GM21515 (cell line): ENCODE results near the gene WARS2.
"Not testable (repeated sequence)": the region's sequence is repeated elsewhere in the genome, so short reads cannot be mapped to it uniquely, and the experiment has no call there.

Experiments used
- ATAC-seq: cut with Tn5 transposase; IDR thresholded peaks from one replicate; pipeline ENCODE4 v1.9.1; 2021; ENCODE audit not compliant: unreplicated experiment

The WARS2 gene

DNA sequence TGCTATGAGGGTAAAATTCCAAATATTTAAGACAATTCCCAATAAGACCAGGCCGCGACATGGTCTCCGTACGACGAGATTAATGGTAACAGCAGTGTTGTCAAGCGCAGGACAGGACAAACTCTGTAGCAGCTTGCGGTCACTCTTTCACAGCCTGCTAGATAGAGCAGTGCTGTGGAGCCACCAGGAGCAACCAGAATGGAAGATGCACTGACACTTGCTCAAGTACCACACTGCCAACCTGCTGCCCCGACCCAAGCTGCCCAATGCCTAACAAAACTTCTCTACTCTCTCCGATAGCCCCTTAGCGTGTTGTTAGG is 636 bp downstream of the WARS2 start:
- peak; percentile 39 for ATAC-seq

- peak; percentile 23 for ATAC-seq
Measured at GRCh38 chr1:119139403-119139802, 1.1 kb downstream of the WARS2 start.

DNA sequence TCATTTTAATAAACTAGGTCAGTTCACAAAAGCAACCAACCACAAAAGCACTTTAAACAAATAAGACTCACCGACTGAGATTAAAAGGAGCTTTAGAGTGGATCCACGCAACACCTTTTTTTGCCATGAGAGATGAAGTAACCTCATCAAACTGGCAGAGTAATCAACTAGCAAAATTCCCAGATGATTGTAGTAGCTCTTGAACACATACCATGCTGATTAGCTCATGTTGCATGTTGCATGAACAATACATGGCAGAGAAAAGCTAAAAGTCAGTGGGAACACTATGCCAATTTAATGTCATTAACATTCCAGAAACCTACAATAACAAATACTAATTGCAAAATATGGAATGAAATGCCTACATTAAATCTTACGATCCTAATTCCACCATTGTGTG is 4.1 kb downstream of the WARS2 start:
- ATAC-seq: no peak

DNA sequence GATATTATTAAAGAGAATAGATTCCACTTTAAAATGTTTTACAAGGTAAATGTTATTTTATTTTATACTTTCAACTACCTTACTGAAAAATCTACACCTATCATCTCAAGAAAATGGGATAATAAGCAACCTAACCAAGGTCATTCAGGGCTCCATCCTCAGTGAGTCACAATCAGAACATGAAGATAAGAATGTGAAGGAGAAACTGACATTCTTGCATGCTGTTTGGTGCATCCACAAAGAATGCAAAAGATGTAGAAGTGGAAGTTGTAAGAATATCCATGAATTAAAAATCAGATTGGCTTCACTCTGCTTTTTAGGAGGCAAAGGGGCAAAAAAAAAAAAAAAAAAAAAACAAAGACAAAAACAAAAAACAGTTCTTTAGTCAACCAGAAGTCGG is 6.5 kb downstream of the WARS2 start:
- ATAC-seq: no peak

DNA sequence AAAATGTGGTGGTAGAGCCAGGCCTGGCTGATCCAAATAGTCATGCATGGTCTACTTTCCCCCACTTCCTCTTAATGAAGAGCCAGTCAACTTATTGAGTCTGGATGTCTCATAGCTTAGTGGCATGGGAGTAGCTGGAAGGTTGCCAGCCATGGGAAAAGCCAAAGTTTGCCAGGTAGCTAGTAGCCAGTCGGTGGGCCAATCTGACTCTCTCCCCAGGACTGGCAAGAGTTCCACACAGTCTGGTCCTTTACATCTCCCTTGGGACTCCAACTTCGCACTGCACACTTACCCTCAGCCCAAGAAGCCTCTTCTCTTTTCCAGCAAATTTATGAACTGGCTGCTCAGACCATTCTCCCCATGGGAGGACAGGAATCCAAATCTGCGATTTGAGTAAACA is 8.3 kb downstream of the WARS2 start:
- ATAC-seq: no peak

GRCh38 chr1:119125874-119126273 is 14.6 kb downstream of the WARS2 start:
- no peak for ATAC-seq

- ATAC-seq: no peak
Measured at GRCh38 chr1:119124764-119125163, 15.7 kb downstream of the WARS2 start.

DNA sequence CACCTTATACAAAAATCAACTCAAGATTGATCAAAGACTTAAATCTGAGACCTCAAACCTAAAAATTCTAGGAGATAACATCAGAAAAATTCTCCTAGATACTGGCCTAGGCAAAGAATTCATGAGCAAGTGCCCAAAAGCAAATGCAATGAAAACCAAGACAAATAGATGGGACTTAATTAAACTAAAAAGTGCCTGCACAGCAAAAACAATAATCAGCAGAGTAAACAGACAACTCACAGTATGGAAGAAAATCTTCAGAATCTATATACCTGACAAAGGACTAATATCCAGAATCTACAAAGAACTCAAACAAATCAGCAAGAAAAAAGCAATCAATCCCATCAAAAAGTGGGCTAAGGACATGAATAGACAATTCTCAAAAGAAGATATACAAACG is 18.6 kb downstream of the WARS2 start:
- not testable (repeated sequence) for ATAC-seq

DNA sequence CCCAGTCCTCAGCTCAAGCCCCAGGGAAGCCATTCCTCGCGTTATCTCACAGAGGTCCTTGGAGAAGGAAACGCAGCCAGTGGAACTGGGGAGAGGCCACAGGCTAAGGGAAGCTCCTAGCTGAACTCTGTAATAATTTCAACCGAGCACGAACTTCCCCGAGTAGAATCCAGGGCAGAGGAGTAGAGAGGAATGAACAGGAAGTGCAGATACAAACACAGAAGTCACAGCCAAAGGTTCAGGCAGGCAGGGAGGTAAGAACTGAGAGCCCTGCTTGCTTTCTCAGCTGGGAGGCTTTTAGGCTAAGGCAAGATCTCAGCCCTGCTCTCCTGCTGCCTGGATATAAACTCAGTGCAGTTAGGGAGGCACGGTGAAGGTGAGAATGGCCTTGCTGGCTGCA is 23.7 kb downstream of the WARS2 start:
- no peak for ATAC-seq

GRCh38 chr1:119115736-119116135 is 24.7 kb downstream of the WARS2 start:
- ATAC-seq: no peak

GRCh38 chr1:119115311-119115710 is 25.1 kb downstream of the WARS2 start:
- no peak for ATAC-seq

DNA sequence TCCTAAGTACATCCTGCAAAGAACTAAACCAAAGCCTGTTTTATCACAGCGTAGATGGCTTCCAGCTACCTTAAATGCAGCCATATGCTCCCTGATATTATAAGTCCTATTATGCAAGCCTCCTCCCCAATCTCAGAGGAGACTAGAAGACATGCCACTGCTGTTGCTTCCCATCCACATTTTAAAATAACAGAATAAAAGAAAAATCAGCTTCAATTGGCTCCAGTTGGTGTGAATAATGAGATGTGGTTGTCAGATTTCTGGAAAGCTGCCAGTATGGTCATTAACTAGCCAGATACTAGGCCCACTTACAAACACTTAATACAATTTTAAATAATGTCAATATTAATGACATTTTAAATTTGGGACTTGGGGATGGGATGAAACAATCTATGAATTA is 25.7 kb downstream of the WARS2 start:
- ATAC-seq: no peak

GRCh38 chr1:119112791-119113190 is 27.7 kb downstream of the WARS2 start:
- ATAC-seq: no peak

DNA sequence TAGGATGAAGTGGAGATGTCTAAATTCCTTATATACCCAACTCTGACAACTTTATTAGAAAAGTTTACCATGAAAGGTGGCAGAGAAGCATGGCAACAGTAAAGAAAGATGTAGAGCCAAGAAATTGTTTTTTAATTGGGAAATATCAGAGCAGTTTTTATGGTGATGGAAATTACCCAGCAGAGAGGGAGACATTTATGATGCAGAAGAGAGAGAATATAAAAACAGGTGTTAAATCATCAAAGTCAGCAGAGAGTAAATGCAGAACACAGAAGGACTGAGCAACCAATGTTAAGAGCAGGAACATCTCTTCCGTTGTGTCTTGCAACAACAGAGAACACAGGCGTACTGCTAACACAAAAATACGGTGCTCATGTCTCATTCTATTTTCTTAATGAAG is 28.2 kb downstream of the WARS2 start:
- ATAC-seq: no peak

DNA sequence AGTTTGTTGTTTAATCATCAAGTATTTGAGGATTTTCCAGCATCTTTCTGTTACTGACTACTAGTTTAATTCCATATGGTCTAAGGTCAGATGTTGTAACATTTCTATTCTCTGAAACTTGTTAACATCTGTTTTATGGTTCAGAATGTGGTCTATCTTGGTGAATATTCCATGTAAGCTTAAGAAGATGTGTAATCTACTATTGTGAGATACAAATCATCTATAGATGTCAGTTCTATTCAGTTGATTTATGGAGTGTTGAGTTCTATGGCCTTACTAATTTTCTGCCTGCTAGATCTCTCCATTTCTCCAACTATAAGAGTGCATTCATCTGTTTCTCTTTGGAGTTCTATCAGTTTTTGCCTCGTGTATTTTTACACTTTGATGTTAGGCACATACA is 31.5 kb downstream of the WARS2 start:
- no peak for ATAC-seq

- ATAC-seq: no peak
Measured at GRCh38 chr1:119103764-119104163, 36.7 kb downstream of the WARS2 start.

DNA sequence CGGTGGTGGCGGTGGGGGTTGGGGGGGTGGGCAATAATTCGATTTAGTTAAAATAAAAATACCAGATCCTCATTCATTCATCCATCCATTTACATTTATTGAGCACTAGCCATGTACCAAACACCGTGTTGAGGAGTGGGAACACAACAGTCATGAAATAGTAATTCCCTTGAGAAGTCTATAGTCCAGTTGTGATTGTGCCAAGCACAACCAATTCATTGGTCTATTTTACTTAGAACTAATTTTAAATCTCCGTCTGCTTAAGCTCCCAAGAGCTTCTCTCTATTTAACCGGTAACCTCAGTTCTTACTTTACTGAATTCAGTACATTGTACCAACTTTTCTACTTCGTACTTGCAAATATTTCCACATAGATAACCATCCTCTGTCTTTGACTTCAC is 38.4 kb downstream of the WARS2 start:
- no peak for ATAC-seq

- no peak for ATAC-seq
Measured at GRCh38 chr1:119101563-119101962, 38.9 kb downstream of the WARS2 start.

GRCh38 chr1:119099775-119100174 is 40.7 kb downstream of the WARS2 start:
- no peak for ATAC-seq

DNA sequence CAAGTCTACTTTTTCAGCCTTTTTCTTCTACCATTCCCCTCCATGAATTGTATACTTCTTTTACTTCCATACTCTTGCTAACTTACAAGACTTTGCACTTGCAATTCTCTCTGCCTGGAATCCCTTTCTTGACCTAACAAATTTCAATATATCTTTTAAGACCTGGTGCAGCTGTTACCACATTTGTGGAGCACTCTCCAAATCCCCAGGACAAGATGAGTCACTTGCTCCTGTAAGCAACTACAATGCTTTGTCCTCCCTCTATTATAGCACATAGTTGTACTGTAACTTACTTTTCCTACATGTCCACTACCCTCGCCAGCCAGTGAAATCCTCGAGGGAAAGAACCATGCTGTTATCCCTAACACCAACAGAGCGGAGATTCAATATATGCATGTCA is 43.1 kb downstream of the WARS2 start:
- no peak for ATAC-seq

GRCh38 chr1:119093721-119094120 is 46.7 kb downstream of the WARS2 start:
- no peak for ATAC-seq

DNA sequence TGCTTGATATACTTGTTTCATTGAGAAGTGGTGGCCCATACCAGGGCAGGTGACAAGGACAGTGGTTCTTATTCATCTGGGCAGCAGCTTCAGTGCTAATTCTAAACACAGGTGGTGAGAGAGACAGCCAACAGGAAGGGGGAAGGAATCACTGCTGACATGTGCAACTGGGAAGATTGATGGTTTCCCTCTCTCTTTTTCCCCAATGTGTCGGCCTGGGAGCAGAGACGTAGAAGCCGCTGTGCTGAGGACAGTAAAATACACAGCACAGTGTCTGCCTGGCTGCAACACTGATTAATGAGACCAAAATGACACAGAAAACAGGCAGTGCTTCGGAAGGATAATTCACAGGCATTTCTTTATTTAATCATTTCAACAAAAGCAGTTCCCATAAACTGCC is 48.8 kb downstream of the WARS2 start:
- ATAC-seq: no peak

DNA sequence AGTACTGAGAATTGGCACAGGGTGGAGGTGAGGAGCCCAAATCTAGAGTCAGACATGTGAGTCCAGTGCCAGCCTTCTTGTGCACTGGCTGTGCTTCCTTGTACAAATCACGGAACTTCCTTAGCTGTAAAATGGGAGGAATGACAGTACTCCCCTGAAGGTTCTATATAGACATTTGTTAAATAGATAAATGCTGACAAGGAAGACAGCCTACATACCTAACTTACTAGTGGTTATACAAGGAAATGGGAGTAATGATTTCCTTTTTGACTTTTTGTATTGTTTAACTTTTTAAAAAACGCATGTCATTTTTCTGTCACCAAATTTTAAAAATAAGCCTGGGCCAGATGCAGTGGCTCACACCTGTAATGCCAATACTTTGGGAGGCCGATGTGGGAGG is 50.2 kb downstream of the WARS2 start:
- no peak for ATAC-seq

DNA sequence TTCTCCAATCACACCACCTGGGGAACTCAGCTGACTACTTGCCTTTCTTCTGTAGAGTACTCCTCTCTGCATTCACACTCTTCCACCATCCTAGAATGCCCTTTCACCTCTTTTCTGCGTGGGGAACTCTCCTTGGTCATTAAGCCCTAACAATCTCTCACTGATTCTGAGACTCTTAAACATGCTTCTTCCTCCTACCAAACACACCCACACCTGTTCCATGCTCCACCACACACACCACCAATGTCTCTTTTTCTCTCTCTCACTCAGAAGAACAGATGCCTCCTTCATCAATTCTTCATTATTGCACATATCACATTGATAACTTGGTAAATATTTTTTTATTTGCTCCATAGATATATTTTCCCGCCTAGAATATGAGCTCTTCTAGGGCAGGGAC is 53.6 kb downstream of the WARS2 start:
- ATAC-seq: no peak
